ENCODE measurements around the gene EIF5A. TPM values are rescaled to one million over a fixed set of nuclear protein-coding genes. Genes with fewer than 3 reads are reported as not detected.

EIF5A gene
- 210 and 328 TPM in 2 replicates for total RNA-seq (2011; cell fraction: chromatin; rRNA removed; ENCODE audit: low replicate concordance)
- total RNA-seq (2011; cell fraction: nucleolus; rRNA removed): 205 and 210 TPM in 2 replicates
- total RNA-seq (2011; cell fraction: nucleoplasm; rRNA removed): 248 and 352 TPM in 2 replicates
- total RNA-seq (2014; rRNA removed) (772 and 1,052 TPM in 2 replicates), total RNA-seq (2014; rRNA removed; fragmentation: Illumina TruSeq; extraction: Trizol) (407 and 468 TPM in 2 replicates), total RNA-seq (2015; rRNA removed; fragmentation: Illumina TruSeq; extraction: Trizol) (519 and 545 TPM in 2 replicates), total RNA-seq (2021) (939 and 976 TPM in 2 replicates), polyA plus RNA-seq (2011; rRNA removed) (752 and 898 TPM in 2 replicates), polyA plus RNA-seq (2014; fragmentation: Illumina TruSeq; extraction: Trizol) (1,163 and 1,198 TPM in 2 replicates), polyA plus RNA-seq (2014; fragmentation: Nextera tagmentation; extraction: Ambion mirVana) (10 to 100 TPM; 22.9 to 82.7 TPM), polyA plus RNA-seq (2014; rRNA removed) (917 and 945 TPM in 2 replicates), polyA minus RNA-seq (2011; rRNA and poly(A)+ RNA removed) (549 and 972 TPM in 2 replicates), Bru-seq, nascent RNA (percentile 98 among the genes with signal in this experiment), BruChase-seq, experiment 1, labeled RNA remaining after a 2-hour chase (percentile 98 among the genes with signal in this experiment), BruChase-seq, experiment 2, labeled RNA remaining after a 6-hour chase (percentile 98 among the genes with signal in this experiment)
- 730 and 1,005 TPM in 2 replicates for polyA plus RNA-seq (2011; cell fraction: cytosol; rRNA removed)
- polyA plus RNA-seq (2011; cell fraction: nucleus; rRNA removed): 456 and 485 TPM in 2 replicates
- 464 and 1,006 TPM in 2 replicates for polyA plus RNA-seq (2012)
- 408 and 477 TPM in 2 replicates for polyA minus RNA-seq (2011; cell fraction: cytosol; rRNA and poly(A)+ RNA removed)
- polyA minus RNA-seq (2011; cell fraction: nucleus; rRNA and poly(A)+ RNA removed): 101 and 135 TPM in 2 replicates
- long read RNA-seq, experiment 1, transcript EIF5A-202 (6 exons, 1,511 nt): major isoform, 2,216 of 2,793 reads
- long read RNA-seq, experiment 1, transcript EIF5A-205 (6 exons, 1,271 nt): minor isoform, 97 of 2,793 reads
- long read RNA-seq, experiment 1, transcript EIF5A-208 (6 exons, 1,089 nt): minor isoform, 9 of 2,793 reads
- long read RNA-seq, experiment 1, transcript EIF5A-207 (5 exons, 811 nt): minor isoform, 18 of 2,793 reads
- long read RNA-seq, experiment 1, partial matches to known transcripts: 259 of 2,793 reads
- long read RNA-seq, experiment 1, other reads (novel, unspliced or antisense): 185 of 2,793 reads
- long read RNA-seq, experiment 2, transcript EIF5A-205 (6 exons, 1,271 nt): minor isoform, 45 of 1,479 reads
- long read RNA-seq, experiment 2, transcript EIF5A-202 (6 exons, 1,511 nt): major isoform, 1,005 of 1,479 reads
- long read RNA-seq, experiment 2, transcript EIF5A-207 (5 exons, 811 nt): minor isoform, 5 of 1,479 reads
- long read RNA-seq, experiment 2, transcript EIF5A-208 (6 exons, 1,089 nt): minor isoform, 6 of 1,479 reads
- long read RNA-seq, experiment 2, partial matches to known transcripts: 110 of 1,479 reads
- long read RNA-seq, experiment 2, other reads (novel, unspliced or antisense): 302 of 1,479 reads
- long read RNA-seq, experiment 3, transcript EIF5A-205 (6 exons, 1,271 nt): minor isoform, 62 of 1,158 reads
- long read RNA-seq, experiment 3, transcript EIF5A-202 (6 exons, 1,511 nt): major isoform, 722 of 1,158 reads
- long read RNA-seq, experiment 3, partial matches to known transcripts: 350 of 1,158 reads
- long read RNA-seq, experiment 3, other reads (novel, unspliced or antisense): 13 of 1,158 reads

GRCh38 chr17:7306911-7307685, at the start of gene EIF5A:
Gene EIF5A (plus strand): TSS chr17:7307628. CDS start chr17:7309636, 2,008 bp downstream.
- H2AFZ ChIP-seq (ENCODE audit: low read depth, low read length): peak within 1 kb of the TSS; percentile 78
- no TSS peak for BruUV-seq (replicated peaks)
- peak within 1 kb of the TSS; percentile 97 for H3K4me2 ChIP-seq (ENCODE audit: insufficient read depth, low read length)
- peak within 1 kb of the TSS; percentile 99 for H3K9ac ChIP-seq (ENCODE audit: insufficient read depth in 1 of 2, low read depth in 2 of 2, low read length in 2 of 2)
- in situ Hi-C loops (cut with MboI): no loop called here
- ATAC-seq (peak; percentile 88), FAIRE-seq (peak; percentile 100), DNase-seq (ENCODE audit: extremely low read depth in 1 of 4, low spot score in 3 of 4) (peak; percentile 90 to 98 (median 94))
- H3K36me3 ChIP-seq (ENCODE audit: control insufficient read depth, insufficient read depth, low read length): peaks cover 36% of the 10 kb centered on the region
- no peaks in the 10 kb centered on the region for H3K27me3 ChIP-seq (ENCODE audit: control insufficient read depth in 2 of 2, insufficient read depth in 2 of 2, low read length in 2 of 2)
- peak within 1 kb of the TSS; percentile 93 for H3K27ac ChIP-seq (ENCODE audit: extremely low read depth, low read depth, low read length)
- intact Hi-C loops (cut with micrococcal nuclease): no loop called here
- H3K4me1 ChIP-seq (replicated peaks in 1 of 2; ENCODE audit: control insufficient read depth in 2 of 2, insufficient read depth in 2 of 2, low read length in 2 of 2): peaks cover 17 to 20% of the 10 kb centered on the region in 2 experiments
- WGBS (ENCODE audit: insufficient coverage, low coverage, missing lambda C conversion rate): under 1% methylated on average over 46 of the region's 64 CpGs
- H3K9me1 ChIP-seq (ENCODE audit: control insufficient read depth, insufficient read depth, low read length): peaks cover 8% of the 10 kb centered on the region
- H4K20me1 ChIP-seq (replicated peaks; ENCODE audit: control insufficient read depth, insufficient read depth, low read length): peaks cover 35% of the 10 kb centered on the region
- H3K9me3 ChIP-seq (replicated peaks; ENCODE audit: control insufficient read depth, insufficient read depth, low read depth, low read length): no peaks in the 10 kb centered on the region
- peaks cover 43% of the 10 kb centered on the region for H3K79me2 ChIP-seq (ENCODE audit: control insufficient read depth, insufficient read depth, low read length)
- ChIA-PET CTCF (ENCODE audit: low intra/inter-chr PET ratio) (interaction anchor here (0.7 kb wide), 1 partner anchor 55 kb away, joined by 3 read pairs; the partner anchor contains the start of gene ELP5), POLR2A (no interaction called here)
- peak within 1 kb of the TSS; percentile 96 for H3K4me3 ChIP-seq
- TF ChIP-seq SPI1 (IDR thresholded peaks at IDR 0.05; ENCODE audit: borderline replicate concordance, low read depth, low read length) (peak; percentile 69), PML (IDR thresholded peaks at IDR 0.05; ENCODE audit: low read length) (no peak), YY1 (IDR thresholded peaks at IDR 0.05; ENCODE audit: borderline replicate concordance in 1 of 3, control insufficient read depth in 1 of 3, extremely low read depth in 1 of 3, insufficient read depth in 3 of 3, insufficient read length in 1 of 3, insufficient replicate concordance in 2 of 3, low read depth in 1 of 3, low read length in 2 of 3) (peak in 2 of 3 experiments; percentile 69 to 86), ZKSCAN3 (CRISPR knock-in tag; IDR thresholded peaks at IDR 0.05) (no peak), FOSL1 (tag; conservative IDR thresholded peaks at IDR 0.05) (no peak), ATF1 (CRISPR knock-in tag; IDR thresholded peaks at IDR 0.05) (no peak), ATF1 (tag; IDR thresholded peaks at IDR 0.05) (peak; percentile 82), TFAP4 (CRISPR knock-in tag; IDR thresholded peaks at IDR 0.05; ENCODE audit: borderline replicate concordance) (peak; percentile 64; the same call in 1 of the 2 replicates), ZBTB1 (CRISPR knock-in tag; IDR thresholded peaks at IDR 0.05; ENCODE audit: borderline replicate concordance, low read depth) (peak; percentile 77; the same call in 1 of the 2 replicates), C11orf30 (IDR thresholded peaks at IDR 0.05; ENCODE audit: low read depth) (peak; percentile 36; the same call in 1 of the 2 replicates), HOMEZ (CRISPR knock-in tag; IDR thresholded peaks at IDR 0.05) (no peak), BACH1 (tag; IDR thresholded peaks at IDR 0.05) (no peak)
